ENCODE data around the gene SMCO2.

- TF ChIP-seq, protein P1, sequence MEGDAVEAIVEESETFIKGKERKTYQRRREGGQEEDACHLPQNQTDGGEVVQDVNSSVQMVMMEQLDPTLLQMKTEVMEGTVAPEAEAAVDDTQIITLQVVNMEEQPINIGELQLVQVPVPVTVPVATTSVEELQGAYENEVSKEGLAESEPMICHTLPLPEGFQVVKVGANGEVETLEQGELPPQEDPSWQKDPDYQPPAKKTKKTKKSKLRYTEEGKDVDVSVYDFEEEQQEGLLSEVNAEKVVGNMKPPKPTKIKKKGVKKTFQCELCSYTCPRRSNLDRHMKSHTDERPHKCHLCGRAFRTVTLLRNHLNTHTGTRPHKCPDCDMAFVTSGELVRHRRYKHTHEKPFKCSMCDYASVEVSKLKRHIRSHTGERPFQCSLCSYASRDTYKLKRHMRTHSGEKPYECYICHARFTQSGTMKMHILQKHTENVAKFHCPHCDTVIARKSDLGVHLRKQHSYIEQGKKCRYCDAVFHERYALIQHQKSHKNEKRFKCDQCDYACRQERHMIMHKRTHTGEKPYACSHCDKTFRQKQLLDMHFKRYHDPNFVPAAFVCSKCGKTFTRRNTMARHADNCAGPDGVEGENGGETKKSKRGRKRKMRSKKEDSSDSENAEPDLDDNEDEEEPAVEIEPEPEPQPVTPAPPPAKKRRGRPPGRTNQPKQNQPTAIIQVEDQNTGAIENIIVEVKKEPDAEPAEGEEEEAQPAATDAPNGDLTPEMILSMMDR (conservative IDR thresholded peaks at IDR 0.05; ENCODE audit: low read length), result no peak
- no peak for TF ChIP-seq EZH2phosphoT487 (IDR thresholded peaks at IDR 0.05; ENCODE audit: borderline replicate concordance, low read depth, low read length)
Observed at GRCh38 chr12:27472604-27473003, 26.1 kb downstream of the SMCO2 start.
